Measurements from ENCODE around the gene MXRA8. TPM values are rescaled to one million over a fixed set of nuclear protein-coding genes. Genes with fewer than 3 reads are reported as not detected.
A peak's percentile ranks its signal among the peaks of the same experiment; 100 is the strongest.

MXRA8 gene
- total and polyA plus RNA-seq, 9 of the 15 experiments (the other 6 are each of a cell fraction or from before 2014, with no cell fraction given) = 0.66 to 11.3 (median 6.3) TPM

GRCh38 chr1:1374929-1375662, 16.7 kb upstream of the MXRA8 start, which contains the start of gene AURKAIP1 (continued):
- TF ChIP-seq, protein P1, sequence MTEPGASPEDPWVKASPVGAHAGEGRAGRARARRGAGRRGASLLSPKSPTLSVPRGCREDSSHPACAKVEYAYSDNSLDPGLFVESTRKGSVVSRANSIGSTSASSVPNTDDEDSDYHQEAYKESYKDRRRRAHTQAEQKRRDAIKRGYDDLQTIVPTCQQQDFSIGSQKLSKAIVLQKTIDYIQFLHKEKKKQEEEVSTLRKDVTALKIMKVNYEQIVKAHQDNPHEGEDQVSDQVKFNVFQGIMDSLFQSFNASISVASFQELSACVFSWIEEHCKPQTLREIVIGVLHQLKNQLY (CRISPR knock-in tag; conservative IDR thresholded peaks at IDR 0.05) = no peak
- TF ChIP-seq ELF2 (CRISPR knock-in tag; IDR thresholded peaks at IDR 0.05) (peak; percentile 97), ETS2 (tag; IDR thresholded peaks at IDR 0.05; ENCODE audit: borderline replicate concordance, poor library complexity, severe bottlenecking) (no peak), NFIX (CRISPR knock-in tag; IDR thresholded peaks at IDR 0.05; ENCODE audit: low read depth) (no peak), SRSF1 (IDR thresholded peaks at IDR 0.05; ENCODE audit: low read depth, low read length) (no peak), NELFE (IDR thresholded peaks at IDR 0.05; ENCODE audit: insufficient read depth, insufficient read length) (no peak), CSDE1 (IDR thresholded peaks at IDR 0.05) (no peak; a peak in 1 of 4 replicates), SRSF3 (IDR thresholded peaks at IDR 0.05; ENCODE audit: insufficient read depth, low read length) (0 out of 2 replicates have a peak, but pooled peaks have one; percentile 23)
- TF ChIP-seq, protein P2, sequence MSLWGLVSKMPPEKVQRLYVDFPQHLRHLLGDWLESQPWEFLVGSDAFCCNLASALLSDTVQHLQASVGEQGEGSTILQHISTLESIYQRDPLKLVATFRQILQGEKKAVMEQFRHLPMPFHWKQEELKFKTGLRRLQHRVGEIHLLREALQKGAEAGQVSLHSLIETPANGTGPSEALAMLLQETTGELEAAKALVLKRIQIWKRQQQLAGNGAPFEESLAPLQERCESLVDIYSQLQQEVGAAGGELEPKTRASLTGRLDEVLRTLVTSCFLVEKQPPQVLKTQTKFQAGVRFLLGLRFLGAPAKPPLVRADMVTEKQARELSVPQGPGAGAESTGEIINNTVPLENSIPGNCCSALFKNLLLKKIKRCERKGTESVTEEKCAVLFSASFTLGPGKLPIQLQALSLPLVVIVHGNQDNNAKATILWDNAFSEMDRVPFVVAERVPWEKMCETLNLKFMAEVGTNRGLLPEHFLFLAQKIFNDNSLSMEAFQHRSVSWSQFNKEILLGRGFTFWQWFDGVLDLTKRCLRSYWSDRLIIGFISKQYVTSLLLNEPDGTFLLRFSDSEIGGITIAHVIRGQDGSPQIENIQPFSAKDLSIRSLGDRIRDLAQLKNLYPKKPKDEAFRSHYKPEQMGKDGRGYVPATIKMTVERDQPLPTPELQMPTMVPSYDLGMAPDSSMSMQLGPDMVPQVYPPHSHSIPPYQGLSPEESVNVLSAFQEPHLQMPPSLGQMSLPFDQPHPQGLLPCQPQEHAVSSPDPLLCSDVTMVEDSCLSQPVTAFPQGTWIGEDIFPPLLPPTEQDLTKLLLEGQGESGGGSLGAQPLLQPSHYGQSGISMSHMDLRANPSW (CRISPR knock-in tag; IDR thresholded peaks at IDR 0.05) = peak; percentile 97
- TF ChIP-seq, protein P3, sequence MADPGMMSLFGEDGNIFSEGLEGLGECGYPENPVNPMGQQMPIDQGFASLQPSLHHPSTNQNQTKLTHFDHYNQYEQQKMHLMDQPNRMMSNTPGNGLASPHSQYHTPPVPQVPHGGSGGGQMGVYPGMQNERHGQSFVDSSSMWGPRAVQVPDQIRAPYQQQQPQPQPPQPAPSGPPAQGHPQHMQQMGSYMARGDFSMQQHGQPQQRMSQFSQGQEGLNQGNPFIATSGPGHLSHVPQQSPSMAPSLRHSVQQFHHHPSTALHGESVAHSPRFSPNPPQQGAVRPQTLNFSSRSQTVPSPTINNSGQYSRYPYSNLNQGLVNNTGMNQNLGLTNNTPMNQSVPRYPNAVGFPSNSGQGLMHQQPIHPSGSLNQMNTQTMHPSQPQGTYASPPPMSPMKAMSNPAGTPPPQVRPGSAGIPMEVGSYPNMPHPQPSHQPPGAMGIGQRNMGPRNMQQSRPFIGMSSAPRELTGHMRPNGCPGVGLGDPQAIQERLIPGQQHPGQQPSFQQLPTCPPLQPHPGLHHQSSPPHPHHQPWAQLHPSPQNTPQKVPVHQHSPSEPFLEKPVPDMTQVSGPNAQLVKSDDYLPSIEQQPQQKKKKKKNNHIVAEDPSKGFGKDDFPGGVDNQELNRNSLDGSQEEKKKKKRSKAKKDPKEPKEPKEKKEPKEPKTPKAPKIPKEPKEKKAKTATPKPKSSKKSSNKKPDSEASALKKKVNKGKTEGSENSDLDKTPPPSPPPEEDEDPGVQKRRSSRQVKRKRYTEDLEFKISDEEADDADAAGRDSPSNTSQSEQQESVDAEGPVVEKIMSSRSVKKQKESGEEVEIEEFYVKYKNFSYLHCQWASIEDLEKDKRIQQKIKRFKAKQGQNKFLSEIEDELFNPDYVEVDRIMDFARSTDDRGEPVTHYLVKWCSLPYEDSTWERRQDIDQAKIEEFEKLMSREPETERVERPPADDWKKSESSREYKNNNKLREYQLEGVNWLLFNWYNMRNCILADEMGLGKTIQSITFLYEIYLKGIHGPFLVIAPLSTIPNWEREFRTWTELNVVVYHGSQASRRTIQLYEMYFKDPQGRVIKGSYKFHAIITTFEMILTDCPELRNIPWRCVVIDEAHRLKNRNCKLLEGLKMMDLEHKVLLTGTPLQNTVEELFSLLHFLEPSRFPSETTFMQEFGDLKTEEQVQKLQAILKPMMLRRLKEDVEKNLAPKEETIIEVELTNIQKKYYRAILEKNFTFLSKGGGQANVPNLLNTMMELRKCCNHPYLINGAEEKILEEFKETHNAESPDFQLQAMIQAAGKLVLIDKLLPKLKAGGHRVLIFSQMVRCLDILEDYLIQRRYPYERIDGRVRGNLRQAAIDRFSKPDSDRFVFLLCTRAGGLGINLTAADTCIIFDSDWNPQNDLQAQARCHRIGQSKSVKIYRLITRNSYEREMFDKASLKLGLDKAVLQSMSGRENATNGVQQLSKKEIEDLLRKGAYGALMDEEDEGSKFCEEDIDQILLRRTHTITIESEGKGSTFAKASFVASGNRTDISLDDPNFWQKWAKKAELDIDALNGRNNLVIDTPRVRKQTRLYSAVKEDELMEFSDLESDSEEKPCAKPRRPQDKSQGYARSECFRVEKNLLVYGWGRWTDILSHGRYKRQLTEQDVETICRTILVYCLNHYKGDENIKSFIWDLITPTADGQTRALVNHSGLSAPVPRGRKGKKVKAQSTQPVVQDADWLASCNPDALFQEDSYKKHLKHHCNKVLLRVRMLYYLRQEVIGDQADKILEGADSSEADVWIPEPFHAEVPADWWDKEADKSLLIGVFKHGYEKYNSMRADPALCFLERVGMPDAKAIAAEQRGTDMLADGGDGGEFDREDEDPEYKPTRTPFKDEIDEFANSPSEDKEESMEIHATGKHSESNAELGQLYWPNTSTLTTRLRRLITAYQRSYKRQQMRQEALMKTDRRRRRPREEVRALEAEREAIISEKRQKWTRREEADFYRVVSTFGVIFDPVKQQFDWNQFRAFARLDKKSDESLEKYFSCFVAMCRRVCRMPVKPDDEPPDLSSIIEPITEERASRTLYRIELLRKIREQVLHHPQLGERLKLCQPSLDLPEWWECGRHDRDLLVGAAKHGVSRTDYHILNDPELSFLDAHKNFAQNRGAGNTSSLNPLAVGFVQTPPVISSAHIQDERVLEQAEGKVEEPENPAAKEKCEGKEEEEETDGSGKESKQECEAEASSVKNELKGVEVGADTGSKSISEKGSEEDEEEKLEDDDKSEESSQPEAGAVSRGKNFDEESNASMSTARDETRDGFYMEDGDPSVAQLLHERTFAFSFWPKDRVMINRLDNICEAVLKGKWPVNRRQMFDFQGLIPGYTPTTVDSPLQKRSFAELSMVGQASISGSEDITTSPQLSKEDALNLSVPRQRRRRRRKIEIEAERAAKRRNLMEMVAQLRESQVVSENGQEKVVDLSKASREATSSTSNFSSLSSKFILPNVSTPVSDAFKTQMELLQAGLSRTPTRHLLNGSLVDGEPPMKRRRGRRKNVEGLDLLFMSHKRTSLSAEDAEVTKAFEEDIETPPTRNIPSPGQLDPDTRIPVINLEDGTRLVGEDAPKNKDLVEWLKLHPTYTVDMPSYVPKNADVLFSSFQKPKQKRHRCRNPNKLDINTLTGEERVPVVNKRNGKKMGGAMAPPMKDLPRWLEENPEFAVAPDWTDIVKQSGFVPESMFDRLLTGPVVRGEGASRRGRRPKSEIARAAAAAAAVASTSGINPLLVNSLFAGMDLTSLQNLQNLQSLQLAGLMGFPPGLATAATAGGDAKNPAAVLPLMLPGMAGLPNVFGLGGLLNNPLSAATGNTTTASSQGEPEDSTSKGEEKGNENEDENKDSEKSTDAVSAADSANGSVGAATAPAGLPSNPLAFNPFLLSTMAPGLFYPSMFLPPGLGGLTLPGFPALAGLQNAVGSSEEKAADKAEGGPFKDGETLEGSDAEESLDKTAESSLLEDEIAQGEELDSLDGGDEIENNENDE (IDR thresholded peaks at IDR 0.05; ENCODE audit: low read depth, low read length) = peak; percentile 80
- TF ChIP-seq, protein P4, sequence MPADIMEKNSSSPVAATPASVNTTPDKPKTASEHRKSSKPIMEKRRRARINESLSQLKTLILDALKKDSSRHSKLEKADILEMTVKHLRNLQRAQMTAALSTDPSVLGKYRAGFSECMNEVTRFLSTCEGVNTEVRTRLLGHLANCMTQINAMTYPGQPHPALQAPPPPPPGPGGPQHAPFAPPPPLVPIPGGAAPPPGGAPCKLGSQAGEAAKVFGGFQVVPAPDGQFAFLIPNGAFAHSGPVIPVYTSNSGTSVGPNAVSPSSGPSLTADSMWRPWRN (IDR thresholded peaks at IDR 0.05; ENCODE audit: low read depth) = no peak
